GM12878 (cell line): ENCODE data around the gene MFAP4. TPM values are rescaled to one million over a fixed set of nuclear protein-coding genes. Genes with fewer than 3 reads are reported as not detected.

Source experiments
- ATAC-seq: fragments of 200-7000 bp; cut with Tn5 transposase; 3 replicates; pipeline ENCODE4 v1.9.1; 2020; ENCODE audit warnings: mild to moderate bottlenecking, moderate library complexity
- BruUV-seq: library from RNA; stranded (reverse); fragments of 400-500 nt; replicated peaks from 2 replicates; lab custom pipeline; 2021; lab: Mats Ljungman, UMichigan
- CTCF ChIA-PET: fragments of 300-600 bp; sonication (Branson Sonifier 250); formaldehyde crosslinking; extraction: SDS; loops from one replicate; lab custom pipeline; 2021; ENCODE audit warnings: inconsistent platforms; lab: Yijun Ruan, JAX
- POLR2A ChIA-PET: fragments of 350-600 bp; formaldehyde crosslinking; extraction: SDS; loops from one replicate; lab custom pipeline; 2021; ENCODE audit warnings: inconsistent platforms; lab: Charles Lee
- RAD21 ChIA-PET: fragments of 300-600 bp; sonication (Branson Sonifier 250); formaldehyde crosslinking; loops from one replicate; lab custom pipeline; 2023; ENCODE audit warnings: antibody characterized with exemption; ENCODE audit not compliant: unreplicated experiment; lab: Charles Lee
- SMC1A ChIA-PET: fragments of 300-600 bp; sonication (Branson Sonifier 250); formaldehyde crosslinking; loops from one replicate; lab custom pipeline; 2023; ENCODE audit not compliant: unreplicated experiment, uncharacterized antibody; lab: Charles Lee
- DNase-seq: peaks from one replicate; pipeline ENCODE4 v3.0.0-alpha.2; 2011; ENCODE audit warnings: low read depth, low spot score
- FAIRE-seq: peaks from 3 replicates; lab custom pipeline; 2011; peaks lifted over from hg19 to GRCh38; lab: Jason Lieb, UNC
- H2AFZ ChIP-seq: 2 replicates; pipeline ENCODE4 v1.6.0; 2011; ENCODE audit warnings: low read depth, low read length, control low read depth; ENCODE audit not compliant: control insufficient read depth
- H3K27ac ChIP-seq: 2 replicates; pipeline ENCODE4 v1.5.1; 2011; ENCODE audit warnings: control low read depth; ENCODE audit not compliant: control insufficient read depth, insufficient read depth
- H3K27me3 ChIP-seq, 2 experiments: replicated peaks in 1 of 2; 2 replicates each; pipeline versions ENCODE4 v1.6.0 to v1.6.1; 2011; ENCODE audit warnings: low read length in 1 of 2; ENCODE audit not compliant: control insufficient read depth in 2 of 2, insufficient read depth in 2 of 2
- H3K36me3 ChIP-seq, 2 experiments: 2 replicates each; pipeline ENCODE4 v1.5.1; 2011; ENCODE audit warnings: low read length in 1 of 2; ENCODE audit not compliant: control insufficient read depth in 2 of 2, insufficient read depth in 2 of 2
- H3K4me1 ChIP-seq: 2 replicates; pipeline ENCODE4 v1.6.1; 2011; ENCODE audit warnings: mild to moderate bottlenecking, low read length, moderate library complexity, mixed read lengths; ENCODE audit not compliant: control insufficient read depth, insufficient read depth
- H3K4me2 ChIP-seq: 2 replicates; pipeline ENCODE4 v1.6.0; 2011; ENCODE audit warnings: control low read depth; ENCODE audit not compliant: control insufficient read depth, insufficient read depth
- H3K4me3 ChIP-seq: fragments of 200-600 bp; sonication (generic); 2 replicates; pipeline ENCODE4 v1.5.1; 2016
- H3K79me2 ChIP-seq: 2 replicates; pipeline ENCODE4 v1.6.0; 2011; ENCODE audit warnings: low read length; ENCODE audit not compliant: control insufficient read depth, insufficient read depth
- H3K9ac ChIP-seq: 2 replicates; pipeline ENCODE4 v1.8.0; 2011; ENCODE audit warnings: low read length, control low read depth, mixed read lengths; ENCODE audit not compliant: control insufficient read depth, insufficient read depth
- H3K9me3 ChIP-seq: replicated peaks from 3 replicates; pipeline ENCODE4 v1.5.1; 2011; ENCODE audit warnings: mild to moderate bottlenecking, low read length; ENCODE audit not compliant: control insufficient read depth, insufficient read depth
- H4K20me1 ChIP-seq: 2 replicates; pipeline ENCODE4 v1.6.0; 2011; ENCODE audit not compliant: control insufficient read depth, insufficient read depth
- CBX5 ChIP-seq: sonication (generic); IDR thresholded peaks from 2 replicates; pipeline ENCODE4 v1.6.1; 2016; ENCODE audit warnings: low read depth, moderate library complexity, mild to moderate bottlenecking, inconsistent platforms
- HDGF ChIP-seq: fragments of 450-650 bp; IDR thresholded peaks from 2 replicates; pipeline ENCODE4 v1.6.1; 2016; ENCODE audit warnings: antibody characterized with exemption
- JUND ChIP-seq: IDR thresholded peaks from 2 replicates; pipeline ENCODE4 v1.6.1; 2012; ENCODE audit warnings: low read depth, mild to moderate bottlenecking, low read length, improper control_type of control experiment, moderate library complexity
- MYC ChIP-seq: IDR thresholded peaks from 2 replicates; pipeline ENCODE4 v1.6.1; 2011; ENCODE audit warnings: mild to moderate bottlenecking, low read length, moderate library complexity, inconsistent platforms; ENCODE audit not compliant: insufficient read depth, insufficient replicate concordance, insufficient read length, severe bottlenecking
- SPI1 ChIP-seq: IDR thresholded peaks from 2 replicates; pipeline ENCODE4 v1.6.1; 2011; ENCODE audit warnings: low read depth, mild to moderate bottlenecking, low read length, moderate library complexity, borderline replicate concordance; ENCODE audit not compliant: insufficient read depth
- SUZ12 ChIP-seq: fragments of 200-600 bp; sonication (generic); IDR thresholded peaks from one replicate; pipeline ENCODE4 v1.6.1; 2018; ENCODE audit warnings: antibody characterized with exemption, mild to moderate bottlenecking; ENCODE audit not compliant: unreplicated experiment
- ZNF384 ChIP-seq: IDR thresholded peaks from 2 replicates; pipeline ENCODE4 v1.6.1; 2012; ENCODE audit warnings: low read depth, mild to moderate bottlenecking, low read length, improper control_type of control experiment, borderline replicate concordance
- ZSCAN29 ChIP-seq: fragments of 450-650 bp; IDR thresholded peaks from 2 replicates; pipeline ENCODE4 v1.6.1; 2017; ENCODE audit warnings: mild to moderate bottlenecking, moderate library complexity
- WGBS: methylation state at CpG from one replicate; pipeline ENCODE4 v1.1.6; 2016; ENCODE audit warnings: low lambda C conversion rate; ENCODE audit not compliant: insufficient replicate concordance, insufficient coverage; ENCODE audit errors: missing lambda C conversion rate; 5-methylcytosine and 5-hydroxymethylcytosine counted together
- in situ Hi-C: fragments of 300-500 bp; cut with MboI; formaldehyde crosslinking; loops from 9 replicates; pipeline ENCODE4 v1.14.3; 2018; ENCODE audit warnings: mixed read lengths
- intact Hi-C: fragments of 100-400 bp; cut with micrococcal nuclease; formaldehyde crosslinking; loops from one replicate; pipeline ENCODE4 v1.14.2; 2022; ENCODE audit not compliant: unreplicated experiment
- polyA plus RNA-seq, 11 experiments: library from polyadenylated mRNA; depleted of rRNA in 4 of 11; unstranded in 6 of 11; stranded (reverse) in 5 of 11; fragments of >200 nt; fragmentation: Nextera tagmentation in 4 of 11; fragmentation: Illumina TruSeq in 1 of 11; extraction: Ambion mirVana in 4 of 11; extraction: Trizol in 1 of 11; gene quantifications; 1 replicate in 1 of 11; 2 replicates in 10 of 11; pipeline versions ENCODE4 v1.2.1 to v1.2.3, GENCODE V29; 2011 to 2016; ENCODE audit warnings: inconsistent platforms in 2 of 11, missing spikeins in 2 of 11, low read depth in 1 of 11
- total RNA-seq, 4 experiments: library from RNA; depleted of rRNA in 3 of 4; stranded (reverse); fragments of >200 nt in 3 of 4; fragmentation: Illumina TruSeq in 1 of 4; extraction: Trizol in 1 of 4; gene quantifications; 2 replicates each; pipeline versions ENCODE4 v1.2.1 to v1.2.3, GENCODE V29; 2013 to 2021
- TF ChIP-seq, protein P1 (sequence below): IDR thresholded peaks from 2 replicates; pipeline ENCODE4 v1.6.1; 2011; ENCODE audit warnings: mild to moderate bottlenecking, low read depth, low read length, moderate library complexity; ENCODE audit not compliant: insufficient replicate concordance

Gene MFAP4
- total and polyA plus RNA-seq, 10 of the 15 experiments (the other 5 are each of a cell fraction or from before 2014, with no cell fraction given): 0.08 to 0.28 (median 0.09) TPM; not detected in 7

DNA sequence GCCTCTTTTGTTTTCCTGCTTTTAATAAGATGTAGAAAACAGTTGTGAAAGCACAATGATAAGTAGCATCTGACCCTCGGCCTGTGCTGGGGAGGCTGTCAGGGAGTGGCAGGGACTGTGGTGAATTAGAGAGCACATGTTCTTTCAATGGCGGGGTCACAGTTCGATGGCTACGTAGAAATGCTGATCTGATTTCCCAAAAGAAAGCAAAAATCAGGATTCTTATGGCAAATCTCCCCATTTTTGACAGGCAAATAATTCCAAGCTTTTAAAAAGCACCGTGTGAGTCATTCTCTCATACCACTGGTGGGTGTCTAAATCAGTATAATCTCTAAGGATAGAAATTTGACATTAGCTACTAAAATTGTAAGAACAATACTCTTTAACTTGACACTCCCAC is 12.9 kb downstream of the MFAP4 start (continued):
- TF ChIP-seq, protein P1, sequence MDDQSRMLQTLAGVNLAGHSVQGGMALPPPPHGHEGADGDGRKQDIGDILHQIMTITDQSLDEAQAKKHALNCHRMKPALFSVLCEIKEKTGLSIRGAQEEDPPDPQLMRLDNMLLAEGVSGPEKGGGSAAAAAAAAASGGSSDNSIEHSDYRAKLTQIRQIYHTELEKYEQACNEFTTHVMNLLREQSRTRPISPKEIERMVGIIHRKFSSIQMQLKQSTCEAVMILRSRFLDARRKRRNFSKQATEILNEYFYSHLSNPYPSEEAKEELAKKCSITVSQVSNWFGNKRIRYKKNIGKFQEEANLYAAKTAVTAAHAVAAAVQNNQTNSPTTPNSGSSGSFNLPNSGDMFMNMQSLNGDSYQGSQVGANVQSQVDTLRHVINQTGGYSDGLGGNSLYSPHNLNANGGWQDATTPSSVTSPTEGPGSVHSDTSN: no peak
- TF ChIP-seq SPI1: no peak
- TF ChIP-seq MYC: no peak
- TF ChIP-seq JUND: no peak
- no peak for TF ChIP-seq SUZ12
- TF ChIP-seq HDGF: no peak
- no peak for TF ChIP-seq CBX5

GRCh38 chr17:19372866-19373504 is 14.0 kb downstream of the MFAP4 start:
- H3K4me1 ChIP-seq: peaks cover 26% of the 10 kb centered on the region
- H3K4me3 ChIP-seq: no peak overlapping the region
- TF ChIP-seq ZNF384 (peak; percentile 24; the same call in 1 of the 2 replicates), ZSCAN29 (no peak)
- no peaks in the 10 kb centered on the region for H3K9me3 ChIP-seq
- no TSS peak for BruUV-seq
- intact Hi-C loops: no loop called here
- CTCF ChIA-PET: interaction anchor here (1.3 kb wide), 1 partner anchor 10 kb away, joined by 4 read pairs; the partner anchor contains the start of gene B9D1
- ATAC-seq (no peak), DNase-seq (no peak), FAIRE-seq (no peak)
- H3K9ac ChIP-seq: no peak overlapping the region
- H2AFZ ChIP-seq: no peak overlapping the region
- POLR2A ChIA-PET: no interaction called here
- H3K27me3 ChIP-seq: no peaks in the 10 kb centered on the region
- no peak overlapping the region for H3K27ac ChIP-seq
- no peaks in the 10 kb centered on the region for H3K79me2 ChIP-seq
- H3K36me3 ChIP-seq: no peaks in the 10 kb centered on the region
- H3K4me2 ChIP-seq: no peak overlapping the region
- RAD21 ChIA-PET: no interaction called here
- 83% methylated on average over 8 of the region's 8 CpGs for WGBS
- SMC1A ChIA-PET: interaction anchor here (2.1 kb wide), 1 partner anchor 10 kb away, joined by 4 read pairs; the partner anchor contains the start of gene B9D1
- in situ Hi-C loops: no loop called here
- H4K20me1 ChIP-seq: 0 out of 2 replicates have a peak, but pooled peaks cover 3% of the 10 kb centered on the region
